Measurements from ENCODE around the gene MYO15A. TPM values are rescaled to one million over a fixed set of nuclear protein-coding genes. Genes with fewer than 3 reads are reported as not detected.

Gene MYO15A
- total RNA-seq, 1 experiment from 2014 or later, result 0.36 TPM

GRCh38 chr17:18166894-18167293 lies 58.3 kb downstream of the MYO15A start:
- CTCF ChIA-PET, result no interaction called here
- TF ChIP-seq TCF7L2 (IDR thresholded peaks at IDR 0.05; ENCODE audit: low read depth, low read length) (no peak), SIN3A (IDR thresholded peaks at IDR 0.05; ENCODE audit: borderline replicate concordance, insufficient read depth, low read depth, low read length) (no peak), POLR2AphosphoS5 (IDR thresholded peaks at IDR 0.05; ENCODE audit: low read depth, low read length) (no peak), CTCF (IDR thresholded peaks at IDR 0.05) (no peak)
- TF ChIP-seq, protein P1, sequence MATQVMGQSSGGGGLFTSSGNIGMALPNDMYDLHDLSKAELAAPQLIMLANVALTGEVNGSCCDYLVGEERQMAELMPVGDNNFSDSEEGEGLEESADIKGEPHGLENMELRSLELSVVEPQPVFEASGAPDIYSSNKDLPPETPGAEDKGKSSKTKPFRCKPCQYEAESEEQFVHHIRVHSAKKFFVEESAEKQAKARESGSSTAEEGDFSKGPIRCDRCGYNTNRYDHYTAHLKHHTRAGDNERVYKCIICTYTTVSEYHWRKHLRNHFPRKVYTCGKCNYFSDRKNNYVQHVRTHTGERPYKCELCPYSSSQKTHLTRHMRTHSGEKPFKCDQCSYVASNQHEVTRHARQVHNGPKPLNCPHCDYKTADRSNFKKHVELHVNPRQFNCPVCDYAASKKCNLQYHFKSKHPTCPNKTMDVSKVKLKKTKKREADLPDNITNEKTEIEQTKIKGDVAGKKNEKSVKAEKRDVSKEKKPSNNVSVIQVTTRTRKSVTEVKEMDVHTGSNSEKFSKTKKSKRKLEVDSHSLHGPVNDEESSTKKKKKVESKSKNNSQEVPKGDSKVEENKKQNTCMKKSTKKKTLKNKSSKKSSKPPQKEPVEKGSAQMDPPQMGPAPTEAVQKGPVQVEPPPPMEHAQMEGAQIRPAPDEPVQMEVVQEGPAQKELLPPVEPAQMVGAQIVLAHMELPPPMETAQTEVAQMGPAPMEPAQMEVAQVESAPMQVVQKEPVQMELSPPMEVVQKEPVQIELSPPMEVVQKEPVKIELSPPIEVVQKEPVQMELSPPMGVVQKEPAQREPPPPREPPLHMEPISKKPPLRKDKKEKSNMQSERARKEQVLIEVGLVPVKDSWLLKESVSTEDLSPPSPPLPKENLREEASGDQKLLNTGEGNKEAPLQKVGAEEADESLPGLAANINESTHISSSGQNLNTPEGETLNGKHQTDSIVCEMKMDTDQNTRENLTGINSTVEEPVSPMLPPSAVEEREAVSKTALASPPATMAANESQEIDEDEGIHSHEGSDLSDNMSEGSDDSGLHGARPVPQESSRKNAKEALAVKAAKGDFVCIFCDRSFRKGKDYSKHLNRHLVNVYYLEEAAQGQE (IDR thresholded peaks at IDR 0.05; ENCODE audit: insufficient read depth in 1 of 2, low read depth in 2 of 2, low read length in 1 of 2), result no peak
- H3K4me3 ChIP-seq (ENCODE audit: low read depth in 2 of 2, low read length in 2 of 2), result no peak overlapping the region
- no peak for DNase-seq (ENCODE audit: low read depth, low spot score)
- no peaks in the 10 kb centered on the region for H3K9me3 ChIP-seq (ENCODE audit: control insufficient read depth, insufficient read depth, low read depth, low read length)
- no peaks in the 10 kb centered on the region for H3K4me1 ChIP-seq (ENCODE audit: control insufficient read depth, insufficient read depth, low read length)
- intact Hi-C loops (cut with micrococcal nuclease; ENCODE audit: unreplicated experiment) (no loop called here), in situ Hi-C loops (cut with HindIII; ENCODE audit: low pct_unique_long_range_greater_than_20kb, low sequenced_read_pairs) (no loop called here)
- no peaks in the 10 kb centered on the region for H3K27me3 ChIP-seq (ENCODE audit: control insufficient read depth, insufficient read depth, low read length)
- POLR2A ChIA-PET, result no interaction called here
- H3K36me3 ChIP-seq (ENCODE audit: control insufficient read depth, insufficient read depth, low read length), result no peaks in the 10 kb centered on the region
- H3K27ac ChIP-seq (ENCODE audit: low read length), result no peak overlapping the region
- BruUV-seq (replicated peaks), result no TSS peak
- 0 out of 2 replicates have a peak, but pooled peaks have one; percentile 56 for ATAC-seq

DNA sequence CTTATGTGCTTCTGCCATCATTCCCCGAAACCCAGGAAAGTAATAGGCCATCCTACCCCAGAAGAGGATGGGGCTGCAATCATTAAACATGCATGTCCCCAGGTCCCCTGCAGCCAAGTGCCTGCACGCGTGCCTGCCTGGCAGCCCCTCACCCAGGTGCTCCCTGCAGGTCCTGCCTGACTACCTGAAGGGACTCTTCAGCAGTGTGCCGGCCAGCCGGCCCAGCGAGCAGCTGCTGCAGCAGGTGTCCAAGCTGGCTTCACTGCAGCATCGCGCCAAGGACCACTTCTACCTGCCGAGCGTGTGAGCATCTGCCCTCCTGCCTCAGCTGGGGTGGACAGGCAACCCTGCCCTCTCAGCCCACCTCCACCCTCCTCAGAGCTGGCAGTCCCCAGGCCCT lies 58.9 kb downstream of the MYO15A start:
- no peak for DNase-seq (ENCODE audit: low read depth, low spot score)
- TF ChIP-seq CTCF (IDR thresholded peaks at IDR 0.05) (no peak), TCF7L2 (IDR thresholded peaks at IDR 0.05; ENCODE audit: low read depth, low read length) (no peak), POLR2AphosphoS5 (IDR thresholded peaks at IDR 0.05; ENCODE audit: low read depth, low read length) (no peak), SIN3A (IDR thresholded peaks at IDR 0.05; ENCODE audit: borderline replicate concordance, insufficient read depth, low read depth, low read length) (no peak)
- TF ChIP-seq, protein P1 (IDR thresholded peaks at IDR 0.05; ENCODE audit: insufficient read depth in 1 of 2, low read depth in 2 of 2, low read length in 1 of 2), result no peak
- Histone ChIP-seq H3K27me3 (ENCODE audit: control insufficient read depth, insufficient read depth, low read length) (no peaks in the 10 kb centered on the region), H3K4me1 (ENCODE audit: control insufficient read depth, insufficient read depth, low read length) (no peaks in the 10 kb centered on the region), H3K9me3 (ENCODE audit: control insufficient read depth, insufficient read depth, low read depth, low read length) (no peaks in the 10 kb centered on the region), H3K4me3 (ENCODE audit: low read depth in 2 of 2, low read length in 2 of 2) (no peak overlapping the region), H3K36me3 (ENCODE audit: control insufficient read depth, insufficient read depth, low read length) (no peaks in the 10 kb centered on the region), H3K27ac (ENCODE audit: low read length) (no peak overlapping the region)
- CTCF ChIA-PET, result no interaction called here
- in situ Hi-C loops (cut with HindIII; ENCODE audit: low pct_unique_long_range_greater_than_20kb, low sequenced_read_pairs), result no loop called here
- intact Hi-C loops (cut with micrococcal nuclease; ENCODE audit: unreplicated experiment), result no loop called here
- POLR2A ChIA-PET, result no interaction called here
- no TSS peak for BruUV-seq (replicated peaks)
- no peak for ATAC-seq

All from Panc1 (cell line).